Gastroesophageal sphincter (tissue), 4 donors: ENCODE data around the gene RAB14. TPM values are rescaled to one million over a fixed set of nuclear protein-coding genes. Genes with fewer than 3 reads are reported as not detected.

Source experiments
- ATAC-seq: fragments of 150-250 bp; one replicate; pipeline ENCODE4 v1.9.1; 2016; ENCODE audit warnings: mild to moderate bottlenecking, moderate library complexity
- H3K27ac ChIP-seq, 4 donors: fragments of 200-600 bp; sonication (generic) in 3 of 4; 1 replicate in 3 of 4; 2 replicates in 1 of 4; pipeline ENCODE4 v1.5.1; 2016 to 2019
- H3K27me3 ChIP-seq: fragments of 200-600 bp; sonication (generic); one replicate; pipeline ENCODE4 v1.5.1; 2019
- H3K36me3 ChIP-seq, 2 donors: fragments of 200-600 bp; sonication (generic); one replicate each; pipeline ENCODE4 v1.5.1; 2019; ENCODE audit warnings: control low read depth in 1 of 2
- H3K4me1 ChIP-seq, 3 donors: fragments of 200-600 bp; sonication (generic); 1 replicate in 2 of 3; 2 replicates in 1 of 3; pipeline ENCODE4 v1.5.1; 2016 to 2019; ENCODE audit warnings: control low read depth in 2 of 3
- H3K4me3 ChIP-seq, 2 donors: fragments of 200-600 bp; sonication (generic); one replicate each; pipeline ENCODE4 v1.5.1; 2019; ENCODE audit warnings: mild to moderate bottlenecking in 1 of 2, moderate library complexity in 1 of 2
- H3K9me3 ChIP-seq, 3 donors: fragments of 200-600 bp; sonication (generic); one replicate each; pipeline ENCODE4 v1.5.1; 2017 to 2019; ENCODE audit warnings: control low read depth in 2 of 3
- CTCF ChIP-seq, 4 experiments: fragments of 200-600 bp in 2 of 4; fragments of 450-650 bp in 2 of 4; sonication (generic) in 1 of 4; IDR thresholded peaks; one replicate each; pipeline ENCODE4 v1.5.1; 2017 to 2019; ENCODE audit warnings: antibody characterized with exemption in 4 of 4, mild to moderate bottlenecking in 2 of 4, moderate library complexity in 2 of 4
- EP300 ChIP-seq: sonication (generic); formaldehyde crosslinking; IDR thresholded peaks from one replicate; pipeline ENCODE4 v1.6.1; 2017; ENCODE audit warnings: antibody characterized with exemption, mild to moderate bottlenecking
- POLR2A ChIP-seq, 2 donors: fragments of 450-650 bp; IDR thresholded peaks; one replicate each; pipeline ENCODE4 v1.6.1; 2017; ENCODE audit warnings: antibody characterized with exemption in 2 of 2, mild to moderate bottlenecking in 2 of 2, moderate library complexity in 1 of 2
- POLR2AphosphoS5 ChIP-seq: sonication (generic); formaldehyde crosslinking; IDR thresholded peaks from one replicate; pipeline ENCODE4 v1.6.1; 2017; ENCODE audit warnings: antibody characterized with exemption
- WGBS, 2 donors: methylation state at CpG; one replicate each; pipeline ENCODE4 v1.1.5; 2018; ENCODE audit warnings: low coverage in 1 of 2; 5-methylcytosine and 5-hydroxymethylcytosine counted together
- total RNA-seq, 4 donors: library from RNA; depleted of rRNA; stranded (reverse); fragments of >200 nt; gene quantifications; one replicate each; pipeline ENCODE4 v1.1.0, GENCODE V29; 2016

RAB14 gene
- total RNA-seq, 4 donors from 2014 or later: 29.7 to 40.2 (median 31.4) TPM

DNA sequence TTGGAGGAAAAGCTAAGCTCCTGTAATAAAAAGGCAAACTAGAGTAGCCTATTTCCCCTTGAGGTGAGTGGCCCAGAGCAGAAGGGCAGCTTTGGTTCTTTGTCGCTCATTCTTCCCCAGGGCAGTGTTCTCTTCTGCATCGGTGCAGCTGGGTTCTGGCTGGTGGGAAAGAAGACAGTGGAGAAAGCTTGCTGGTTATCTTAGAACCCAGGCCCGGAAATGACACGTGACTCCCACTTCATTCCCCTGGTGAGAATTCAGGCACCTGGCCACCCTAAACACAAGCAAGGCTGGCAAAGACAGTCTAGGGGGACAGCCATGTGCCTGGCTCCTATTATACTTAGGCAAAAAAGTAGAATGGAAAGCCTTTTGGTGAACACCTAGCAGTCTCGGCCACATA is 33.8 kb upstream of the RAB14 start:
- Histone ChIP-seq H3K27ac (no peak overlapping the region), H3K4me1 (no peaks in the 10 kb centered on the region), H3K4me3 (no peak overlapping the region), H3K27me3 (no peaks in the 10 kb centered on the region), H3K9me3 (no peaks in the 10 kb centered on the region), H3K36me3 (no peaks in the 10 kb centered on the region)
- WGBS, 2 donors: 96% methylated on average over 3 of the region's 5 CpGs; no CpG with 5 or more reads in 1 of the 2 donors
- TF ChIP-seq POLR2AphosphoS5 (no peak), POLR2A (IDR thresholded peaks at IDR 0.05) (no peak), EP300 (no peak), CTCF (IDR thresholded peaks at IDR 0.05) (no peak)
- no peak for ATAC-seq

DNA sequence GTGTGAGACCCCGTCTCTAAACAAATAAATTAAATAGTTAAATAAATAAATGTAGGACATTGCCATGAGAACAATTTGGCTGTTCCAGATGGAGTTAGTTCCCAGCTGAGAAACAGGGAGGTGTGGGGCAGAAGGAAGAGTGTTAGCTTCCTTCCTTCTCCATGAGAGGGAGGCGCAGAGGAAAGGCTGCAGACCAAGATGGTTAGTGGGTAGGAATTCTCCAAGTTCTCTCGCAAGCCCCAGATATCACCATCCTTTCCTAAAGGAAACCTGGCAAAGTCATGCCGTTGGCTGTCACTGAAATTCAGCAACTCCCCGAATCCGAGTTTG is 33.1 kb upstream of the RAB14 start:
- WGBS, 2 donors: 81 to 90% methylated on average over 6 of the region's 6 CpGs
- no peaks in the 10 kb centered on the region for H3K4me1 ChIP-seq
- no peak for ATAC-seq
- no peaks in the 10 kb centered on the region for H3K9me3 ChIP-seq
- H3K27ac ChIP-seq: no peak overlapping the region
- no peaks in the 10 kb centered on the region for H3K27me3 ChIP-seq
- no peaks in the 10 kb centered on the region for H3K36me3 ChIP-seq
- H3K4me3 ChIP-seq: no peak overlapping the region
- no peak for TF ChIP-seq POLR2AphosphoS5
- no peak for TF ChIP-seq CTCF (IDR thresholded peaks at IDR 0.05)
- no peak for TF ChIP-seq POLR2A (IDR thresholded peaks at IDR 0.05)
- TF ChIP-seq EP300: no peak

GRCh38 chr9:121233906-121234831 is 32.5 kb upstream of the RAB14 start:
- H3K4me1 ChIP-seq: no peaks in the 10 kb centered on the region
- WGBS, 2 donors: 77 to 88% methylated on average over 7 to 11 of the region's 11 CpGs
- H3K9me3 ChIP-seq: no peaks in the 10 kb centered on the region
- H3K4me3 ChIP-seq: no peak overlapping the region
- no peak overlapping the region for H3K27ac ChIP-seq
- no peaks in the 10 kb centered on the region for H3K27me3 ChIP-seq
- TF ChIP-seq POLR2A (IDR thresholded peaks at IDR 0.05) (no peak), EP300 (no peak), CTCF (IDR thresholded peaks at IDR 0.05) (no peak), POLR2AphosphoS5 (no peak)
- ATAC-seq: no peak
- H3K36me3 ChIP-seq: no peaks in the 10 kb centered on the region

DNA sequence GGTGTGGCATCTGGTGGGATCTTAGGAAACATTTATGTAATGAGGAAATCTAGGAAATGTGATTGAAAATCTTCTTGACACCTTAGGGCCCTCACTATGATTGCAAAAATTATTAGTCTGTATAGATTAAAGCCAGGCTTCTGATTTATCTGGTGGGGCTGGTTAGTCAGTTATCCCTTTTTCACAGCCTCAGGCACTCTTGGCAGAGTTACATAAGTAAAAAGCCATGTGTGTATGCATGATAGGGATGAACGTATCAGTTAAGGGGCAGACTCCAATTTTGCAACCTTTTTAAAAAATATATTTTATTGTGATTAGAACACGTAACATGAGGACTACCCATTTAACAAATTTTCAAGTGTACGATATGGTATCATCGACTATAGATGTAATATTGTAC is 30.6 kb upstream of the RAB14 start:
- no peaks in the 10 kb centered on the region for H3K27me3 ChIP-seq
- no peaks in the 10 kb centered on the region for H3K4me1 ChIP-seq
- no peak for ATAC-seq

More for the DNA sequence above, 30.6 kb upstream of the RAB14 start:
- no peak for TF ChIP-seq CTCF (IDR thresholded peaks at IDR 0.05)
- TF ChIP-seq POLR2AphosphoS5: no peak
- no peak for TF ChIP-seq EP300
- no peak for TF ChIP-seq POLR2A (IDR thresholded peaks at IDR 0.05)
- Histone ChIP-seq H3K36me3 (no peaks in the 10 kb centered on the region), H3K9me3 (no peaks in the 10 kb centered on the region), H3K27ac (no peak overlapping the region), H3K4me3 (no peak overlapping the region)
- WGBS, 2 donors: 94 to 97% methylated on average over 4 of the region's 4 CpGs
